T-helper 2 cell (primary cell): ENCODE measurements around the gene HHIPL1.
A peak's percentile ranks its signal among the peaks of the same experiment; 100 is the strongest.
"Not testable (repeated sequence)": the region's sequence is repeated elsewhere in the genome, so short reads cannot be mapped to it uniquely, and the experiment has no call there.

Experiments used
- DNase-seq, 5 experiments: peaks; one replicate each; pipeline versions ENCODE4 v3.0.0 to v3.0.0-alpha.2; 2012 to 2022

Gene HHIPL1

GRCh38 chr14:99661206-99661605, 16.3 kb downstream of the HHIPL1 start:
- DNase-seq, result not testable (repeated sequence)

- DNase-seq, result no peak
Measured at GRCh38 chr14:99662846-99663245, 17.9 kb downstream of the HHIPL1 start.

GRCh38 chr14:99663386-99664057, 18.6 kb downstream of the HHIPL1 start:
- DNase-seq, result no peak

GRCh38 chr14:99664058-99664936, 19.4 kb downstream of the HHIPL1 start:
- no peak for DNase-seq

- DNase-seq, result no peak
Measured at GRCh38 chr14:99664937-99665273, 20.0 kb downstream of the HHIPL1 start.

GRCh38 chr14:99666533-99666932, 21.6 kb downstream of the HHIPL1 start:
- no peak for DNase-seq

GRCh38 chr14:99667045-99667444, 22.1 kb downstream of the HHIPL1 start:
- no peak for DNase-seq

GRCh38 chr14:99667821-99668220, 22.9 kb downstream of the HHIPL1 start:
- DNase-seq, result no peak

GRCh38 chr14:99668307-99669295, 23.7 kb downstream of the HHIPL1 start:
- no peak for DNase-seq

GRCh38 chr14:99670361-99671234, 25.7 kb downstream of the HHIPL1 start:
- DNase-seq, result no peak

- DNase-seq, result no peak
Measured at GRCh38 chr14:99671235-99672224, 26.6 kb downstream of the HHIPL1 start.

GRCh38 chr14:99672506-99673304, 27.8 kb downstream of the HHIPL1 start:
- peak in 1 of 5 experiments; percentile 76 for DNase-seq

GRCh38 chr14:99673305-99674063, 28.6 kb downstream of the HHIPL1 start:
- DNase-seq, result no peak

GRCh38 chr14:99674064-99674650, 29.2 kb downstream of the HHIPL1 start:
- DNase-seq, result no peak

- no peak for DNase-seq
Measured at GRCh38 chr14:99674776-99675381, 29.9 kb downstream of the HHIPL1 start.

- no peak for DNase-seq
Measured at GRCh38 chr14:99675382-99675835, 30.5 kb downstream of the HHIPL1 start.

- no peak for DNase-seq
Measured at GRCh38 chr14:99675951-99676350, 31.0 kb downstream of the HHIPL1 start.

- DNase-seq, result peak in 1 of 5 experiments; percentile 40
Measured at GRCh38 chr14:99676657-99677056, 31.7 kb downstream of the HHIPL1 start.
